Neuronal stem cell (in vitro differentiated cells): ENCODE data around the gene NPTXR.
A peak's percentile ranks its signal among the peaks of the same experiment; 100 is the strongest.

Experiments used
- DNase-seq: peaks from one replicate; pipeline ENCODE4 v3.0.0-alpha.2; 2013; ENCODE audit warnings: low spot score
- H2AFZ ChIP-seq: one replicate; pipeline ENCODE4 v1.6.1; 2013; ENCODE audit warnings: mild to moderate bottlenecking, low read length, inconsistent platforms
- H2AK5ac ChIP-seq: 2 replicates; pipeline ENCODE4 v1.6.1; 2013; ENCODE audit warnings: low read depth, mild to moderate bottlenecking, inconsistent platforms, low read length, moderate library complexity, mixed read lengths
- H2BK120ac ChIP-seq: 2 replicates; pipeline ENCODE4 v1.6.1; 2013; ENCODE audit warnings: low read depth, mild to moderate bottlenecking, inconsistent platforms, low read length, moderate library complexity, mixed read lengths
- H2BK12ac ChIP-seq: one replicate; pipeline ENCODE4 v1.6.1; 2013; ENCODE audit warnings: low read length, inconsistent platforms
- H2BK15ac ChIP-seq: 2 replicates; pipeline ENCODE4 v1.6.1; 2013; ENCODE audit warnings: mild to moderate bottlenecking, low read length, inconsistent platforms, mixed read lengths
- H2BK5ac ChIP-seq: one replicate; pipeline ENCODE4 v1.6.1; 2013; ENCODE audit warnings: inconsistent platforms, mild to moderate bottlenecking, low read length, moderate library complexity
- H3K14ac ChIP-seq: one replicate; pipeline ENCODE4 v1.6.1; 2013; ENCODE audit warnings: low read length, inconsistent platforms
- H3K18ac ChIP-seq: 2 replicates; pipeline ENCODE4 v1.6.1; 2013; ENCODE audit warnings: low read length, inconsistent platforms
- H3K23ac ChIP-seq: 2 replicates; pipeline ENCODE4 v1.6.1; 2013; ENCODE audit warnings: low read depth, mild to moderate bottlenecking, mixed read lengths, low read length, inconsistent platforms; ENCODE audit not compliant: poor library complexity
- H3K27ac ChIP-seq: replicated peaks from 3 replicates; pipeline ENCODE4 v1.5.1; 2013; ENCODE audit warnings: low read length, inconsistent platforms
- H3K27me3 ChIP-seq, 3 experiments: 2 replicates each; pipeline ENCODE4 v1.6.1; 2013; ENCODE audit warnings: low read length in 3 of 3, mild to moderate bottlenecking in 2 of 3, inconsistent platforms in 1 of 3, low read depth in 1 of 3, mixed read lengths in 1 of 3, moderate library complexity in 1 of 3; ENCODE audit not compliant: control insufficient read depth in 3 of 3, insufficient read depth in 3 of 3
- H3K36me3 ChIP-seq, 2 donors: replicated peaks in 1 of 2; 2 replicates each; pipeline ENCODE4 v1.6.1; 2013; ENCODE audit warnings: low read length in 2 of 2; ENCODE audit not compliant: control insufficient read depth in 2 of 2, insufficient read depth in 2 of 2
- H3K4ac ChIP-seq: 2 replicates; pipeline ENCODE4 v1.6.1; 2013; ENCODE audit warnings: inconsistent platforms, mild to moderate bottlenecking, low read length, moderate library complexity
- H3K4me1 ChIP-seq, 2 donors: 1 replicate in 1 of 2; 2 replicates in 1 of 2; pipeline ENCODE4 v1.6.1; 2013; ENCODE audit warnings: low read length in 2 of 2, low read depth in 1 of 2; ENCODE audit not compliant: control insufficient read depth in 2 of 2, insufficient read depth in 1 of 2
- H3K4me2 ChIP-seq: one replicate; pipeline ENCODE4 v1.6.1; 2013; ENCODE audit warnings: mild to moderate bottlenecking, low read length, inconsistent platforms; ENCODE audit not compliant: insufficient read depth, poor library complexity, severe bottlenecking
- H3K4me3 ChIP-seq, 2 donors: 2 replicates each; pipeline ENCODE4 v1.5.1; 2013; ENCODE audit warnings: low read length in 2 of 2, mild to moderate bottlenecking in 2 of 2, inconsistent platforms in 1 of 2, moderate library complexity in 1 of 2
- H3K79me1 ChIP-seq: one replicate; pipeline ENCODE4 v1.6.1; 2013; ENCODE audit warnings: low read depth, mild to moderate bottlenecking, inconsistent platforms, low read length, moderate library complexity
- H3K9ac ChIP-seq: one replicate; pipeline ENCODE4 v1.6.1; 2013; ENCODE audit warnings: mild to moderate bottlenecking, low read depth, low read length, inconsistent platforms; ENCODE audit not compliant: poor library complexity
- H3K9me3 ChIP-seq, 2 donors: replicated peaks in 1 of 2; 2 replicates each; pipeline versions ENCODE3 to v1.6.1; 2013; ENCODE audit warnings: low read length in 2 of 2, mild to moderate bottlenecking in 2 of 2, inconsistent platforms in 1 of 2, low read depth in 1 of 2, mixed read lengths in 1 of 2, moderate library complexity in 1 of 2; ENCODE audit not compliant: control insufficient read depth in 2 of 2, insufficient read depth in 1 of 2
- H4K8ac ChIP-seq: one replicate; pipeline ENCODE4 v1.6.1; 2013; ENCODE audit warnings: low read depth, mild to moderate bottlenecking, inconsistent platforms, low read length, moderate library complexity
- H4K91ac ChIP-seq: one replicate; pipeline ENCODE4 v1.6.1; 2013; ENCODE audit warnings: low read length, low read depth, mild to moderate bottlenecking, inconsistent platforms; ENCODE audit not compliant: poor library complexity
- whole genome bisulfite sequencing, 2 donors: extraction: QIAGEN DNeasy Blood & Tissue Kit; methylation state at CpG; one replicate each; pipeline ENCODE4 v1.1.7; 2013; ENCODE audit warnings: missing lambda C conversion rate in 2 of 2, mixed read lengths in 1 of 2; ENCODE audit not compliant: insufficient read length in 2 of 2, insufficient replicate concordance in 1 of 2; ENCODE audit errors: extremely low coverage in 2 of 2; 5-methylcytosine and 5-hydroxymethylcytosine counted together

NPTXR gene

GRCh38 chr22:38820020-38820419, 23.8 kb downstream of the NPTXR start:
- Histone ChIP-seq H3K4ac (no peak overlapping the region), H2BK15ac (no peak overlapping the region), H3K79me1 (no peaks in the 10 kb centered on the region), H2BK12ac (no peak overlapping the region), H3K18ac (peak overlapping the region; percentile 36), H3K23ac (peak overlapping the region; percentile 20), H3K9ac (no peak overlapping the region), H3K4me2 (no peak overlapping the region), H3K27ac (no peak overlapping the region), H2AK5ac (no peak overlapping the region), H2BK5ac (no peak overlapping the region), H2BK120ac (no peak overlapping the region), H4K8ac (no peak overlapping the region), H3K27me3 (peaks cover 0 to 12% (median 0%) of the 10 kb centered on the region in 3 experiments), H3K4me3 (no peak overlapping the region), H3K4me1 (peaks cover 0 to 8% of the 10 kb centered on the region in 2 donors), H2AFZ (no peak overlapping the region), H3K14ac (no peak overlapping the region), H3K9me3 (no peaks in the 10 kb centered on the region), H3K36me3 (no peaks in the 10 kb centered on the region), H4K91ac (no peak overlapping the region)
- WGBS, 2 donors, result no CpG with 5 or more reads among the region's 8 CpGs
- no peak for DNase-seq

GRCh38 chr22:38819387-38819940, 24.4 kb downstream of the NPTXR start:
- H4K91ac ChIP-seq, result no peak overlapping the region
- no peak overlapping the region for H3K4ac ChIP-seq
- H3K4me2 ChIP-seq, result no peak overlapping the region
- H4K8ac ChIP-seq, result no peak overlapping the region
- no peaks in the 10 kb centered on the region for H3K9me3 ChIP-seq
- no peaks in the 10 kb centered on the region for H3K79me1 ChIP-seq
- H3K27ac ChIP-seq, result no peak overlapping the region
- no peak overlapping the region for H2BK5ac ChIP-seq
- no CpG with 5 or more reads among the region's 10 CpGs for WGBS, 2 donors
- H2AFZ ChIP-seq, result no peak overlapping the region
- peaks cover 0 to 12% (median 0%) of the 10 kb centered on the region in 3 experiments for H3K27me3 ChIP-seq
- H3K36me3 ChIP-seq, result no peaks in the 10 kb centered on the region
- DNase-seq, result no peak
- no peak overlapping the region for H2BK12ac ChIP-seq
- H3K9ac ChIP-seq, result no peak overlapping the region
- H3K18ac ChIP-seq, result no peak overlapping the region
- H3K23ac ChIP-seq, result no peak overlapping the region
- H2BK15ac ChIP-seq, result no peak overlapping the region
- H3K14ac ChIP-seq, result no peak overlapping the region
- peaks cover 0 to 8% of the 10 kb centered on the region in 2 donors for H3K4me1 ChIP-seq
- H2BK120ac ChIP-seq, result no peak overlapping the region
- no peak overlapping the region for H2AK5ac ChIP-seq
- H3K4me3 ChIP-seq, result no peak overlapping the region

GRCh38 chr22:38817196-38817595, 26.6 kb downstream of the NPTXR start:
- no peak overlapping the region for H2BK15ac ChIP-seq
- no peak overlapping the region for H2BK12ac ChIP-seq
- no peak overlapping the region for H2AK5ac ChIP-seq
- H3K4me2 ChIP-seq, result no peak overlapping the region
- no CpG with 5 or more reads among the region's 6 CpGs for WGBS, 2 donors
- H2BK120ac ChIP-seq, result no peak overlapping the region
- H4K8ac ChIP-seq, result no peak overlapping the region
- peaks cover 0 to 12% (median 0%) of the 10 kb centered on the region in 3 experiments for H3K27me3 ChIP-seq
- H3K18ac ChIP-seq, result no peak overlapping the region
- no peak overlapping the region for H3K9ac ChIP-seq
- H3K36me3 ChIP-seq, result no peaks in the 10 kb centered on the region
- H2BK5ac ChIP-seq, result no peak overlapping the region
- H4K91ac ChIP-seq, result no peak overlapping the region
- no peaks in the 10 kb centered on the region for H3K9me3 ChIP-seq
- H3K27ac ChIP-seq, result no peak overlapping the region
- H3K23ac ChIP-seq, result no peak overlapping the region
- H3K4me1 ChIP-seq, result peaks cover 0 to 8% of the 10 kb centered on the region in 2 donors
- no peak overlapping the region for H3K14ac ChIP-seq
- no peak overlapping the region for H3K4me3 ChIP-seq
- no peak overlapping the region for H2AFZ ChIP-seq
- peaks cover 3% of the 10 kb centered on the region for H3K79me1 ChIP-seq
- DNase-seq, result no peak
- no peak overlapping the region for H3K4ac ChIP-seq

GRCh38 chr22:38815842-38816241, 28.0 kb downstream of the NPTXR start:
- no peak overlapping the region for H3K27ac ChIP-seq
- no peak overlapping the region for H2BK15ac ChIP-seq
- WGBS, 2 donors, result no CpG with 5 or more reads among the region's 1 CpG
- H2BK12ac ChIP-seq, result no peak overlapping the region
- peaks cover 0 to 8% of the 10 kb centered on the region in 2 donors for H3K4me1 ChIP-seq
- H2AFZ ChIP-seq, result no peak overlapping the region
- peaks cover 0 to 12% (median 0%) of the 10 kb centered on the region in 3 experiments for H3K27me3 ChIP-seq
- H4K91ac ChIP-seq, result no peak overlapping the region
- H3K14ac ChIP-seq, result no peak overlapping the region
- DNase-seq, result no peak
- H3K4ac ChIP-seq, result no peak overlapping the region
- H3K23ac ChIP-seq, result no peak overlapping the region
- H3K36me3 ChIP-seq, result peaks cover 0 to 2% of the 10 kb centered on the region in 2 donors
- H3K4me3 ChIP-seq, result no peak overlapping the region
- H3K4me2 ChIP-seq, result no peak overlapping the region
- no peak overlapping the region for H3K18ac ChIP-seq
- H2BK5ac ChIP-seq, result no peak overlapping the region
- H4K8ac ChIP-seq, result no peak overlapping the region
- peaks cover 3% of the 10 kb centered on the region for H3K79me1 ChIP-seq
- peaks cover 0 to 2% of the 10 kb centered on the region in 2 donors for H3K9me3 ChIP-seq
- no peak overlapping the region for H3K9ac ChIP-seq
- H2BK120ac ChIP-seq, result no peak overlapping the region
- H2AK5ac ChIP-seq, result no peak overlapping the region
